Jurkat, Clone E6-1 (cell line): ENCODE measurements around the gene MTARC2.
"Not testable (repeated sequence)": the region's sequence is repeated elsewhere in the genome, so short reads cannot be mapped to it uniquely, and the experiment has no call there.

Source experiments
- DNase-seq: peaks from one replicate; pipeline ENCODE4 v3.0.0-alpha.2; 2011; ENCODE audit warnings: low read depth, low spot score
- H3K4me3 ChIP-seq: 2 replicates; pipeline ENCODE4 v1.5.1; 2011; ENCODE audit warnings: mild to moderate bottlenecking, low read length, control low read depth, moderate library complexity

Gene MTARC2

GRCh38 chr1:220727519-220727918 is 20.6 kb upstream of the MTARC2 start:
- no peak for DNase-seq
- H3K4me3 ChIP-seq, result no peak overlapping the region

- DNase-seq, result no peak
These were observed 17.6 kb upstream of the MTARC2 start for GRCh38 chr1:220730486-220730885.

GRCh38 chr1:220732137-220732536 is 16.0 kb upstream of the MTARC2 start:
- no peak for DNase-seq
- no peak overlapping the region for H3K4me3 ChIP-seq

More at GRCh38 chr1:220730486-220730885, 17.6 kb upstream of the MTARC2 start:
- H3K4me3 ChIP-seq, result no peak overlapping the region

GRCh38 chr1:220732621-220733020 is 15.5 kb upstream of the MTARC2 start:
- no peak overlapping the region for H3K4me3 ChIP-seq
- no peak for DNase-seq

GRCh38 chr1:220733086-220733601 is 15.0 kb upstream of the MTARC2 start:
- DNase-seq, result peak; percentile 76
- H3K4me3 ChIP-seq, result no peak overlapping the region

- H3K4me3 ChIP-seq, result no peak overlapping the region
- DNase-seq, result no peak
These were observed 13.4 kb upstream of the MTARC2 start for GRCh38 chr1:220734571-220735326.

- not testable (repeated sequence) for DNase-seq
These were observed 11.8 kb upstream of the MTARC2 start for GRCh38 chr1:220736283-220736682.

GRCh38 chr1:220741349-220741748 is 6.8 kb upstream of the MTARC2 start:
- H3K4me3 ChIP-seq, result no peak overlapping the region
- no peak for DNase-seq

More at GRCh38 chr1:220736283-220736682, 11.8 kb upstream of the MTARC2 start:
- H3K4me3 ChIP-seq, result not testable (repeated sequence)

GRCh38 chr1:220741825-220742224 is 6.3 kb upstream of the MTARC2 start:
- no peak overlapping the region for H3K4me3 ChIP-seq
- DNase-seq, result no peak

- no peak for DNase-seq
- H3K4me3 ChIP-seq, result no peak overlapping the region
These were observed 5.6 kb upstream of the MTARC2 start for GRCh38 chr1:220742520-220742919.

GRCh38 chr1:220746851-220747250 is 1.3 kb upstream of the MTARC2 start:
- no peak for DNase-seq
- H3K4me3 ChIP-seq, result no peak overlapping the region

- no peak overlapping the region for H3K4me3 ChIP-seq
- DNase-seq, result no peak
These were observed 559 bp upstream of the MTARC2 start for GRCh38 chr1:220747437-220748088.

GRCh38 chr1:220748936-220749335 is 814 bp downstream of the MTARC2 start:
- H3K4me3 ChIP-seq, result no peak overlapping the region

GRCh38 chr1:220750131-220750515 is 2.0 kb downstream of the MTARC2 start:
- DNase-seq, result no peak
- no peak overlapping the region for H3K4me3 ChIP-seq

More at GRCh38 chr1:220748936-220749335, 814 bp downstream of the MTARC2 start:
- no peak for DNase-seq

GRCh38 chr1:220751111-220751510 is 3.0 kb downstream of the MTARC2 start:
- no peak overlapping the region for H3K4me3 ChIP-seq
- DNase-seq, result no peak

GRCh38 chr1:220754212-220754917 is 6.2 kb downstream of the MTARC2 start:
- H3K4me3 ChIP-seq, result no peak overlapping the region
- DNase-seq, result no peak

- DNase-seq, result no peak
- no peak overlapping the region for H3K4me3 ChIP-seq
These were observed 6.8 kb downstream of the MTARC2 start for GRCh38 chr1:220754918-220755295.

GRCh38 chr1:220755309-220755708 is 7.2 kb downstream of the MTARC2 start:
- no peak for DNase-seq
- no peak overlapping the region for H3K4me3 ChIP-seq

- no peak overlapping the region for H3K4me3 ChIP-seq
- DNase-seq, result no peak
These were observed 9.3 kb downstream of the MTARC2 start for GRCh38 chr1:220757441-220757840.

GRCh38 chr1:220759147-220759546 is 11.0 kb downstream of the MTARC2 start:
- H3K4me3 ChIP-seq, result no peak overlapping the region
- no peak for DNase-seq
